ENCODE data around the gene CERCAM. TPM values are rescaled to one million over a fixed set of nuclear protein-coding genes. Genes with fewer than 3 reads are reported as not detected.

The CERCAM gene
- polyA plus RNA-seq, 3 donors = 1.5 to 2.5 (median 1.8) TPM

DNA sequence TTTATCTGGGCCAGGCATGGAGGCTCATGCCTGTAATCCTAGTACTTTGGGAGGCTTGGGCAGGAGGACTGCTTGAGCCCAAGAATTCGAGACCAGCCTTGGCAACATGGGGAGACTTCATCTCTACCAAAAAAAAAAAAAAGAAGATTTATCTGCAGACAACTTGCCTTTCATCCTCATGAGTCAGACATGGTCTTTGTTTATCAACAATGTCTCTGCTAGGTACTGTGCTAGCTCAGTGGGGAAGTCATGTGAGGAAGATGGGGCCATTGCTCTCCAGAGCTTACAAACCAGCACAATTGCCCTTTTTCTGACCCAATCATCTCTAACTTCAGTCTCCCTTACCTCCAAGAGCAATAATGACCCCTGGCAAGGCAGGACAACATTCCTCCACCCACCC, 47.9 kb upstream of the CERCAM start:
- H3K36me3 Mint-ChIP-seq = peaks cover 20 to 33% of the 10 kb centered on the region in 2 donors
- H3K4me3 ChIP-seq (replicated peaks in 1 of 3; ENCODE audit: low read depth in 2 of 3, low read length in 3 of 3) = no peak overlapping the region
- H3K27ac ChIP-seq (ENCODE audit: low read depth in 1 of 2, low read length in 2 of 2) = peak overlapping the region in 1 of 2 donors; percentile 99
- H3K4me1 Mint-ChIP-seq = peaks cover 30% of the 10 kb centered on the region
- H2AFZ ChIP-seq (ENCODE audit: insufficient read depth, low read depth, low read length, poor library complexity, severe bottlenecking) = no peak overlapping the region
- peaks cover 18% of the 10 kb centered on the region for H4K20me1 ChIP-seq (ENCODE audit: insufficient read depth, low read length)
- intact Hi-C loops (cut with micrococcal nuclease) = loop anchor here in 1 of 2 donors (5.0 to 10.0 kb wide), 3 partner anchors 48 to 95 kb away; partner anchors contain the start of genes COQ4, GOLGA2, ODF2 and SWI5
- no peak overlapping the region for H3K4me2 ChIP-seq (replicated peaks; ENCODE audit: extremely low read depth, low read length, poor library complexity, severe bottlenecking)
- H3K79me2 ChIP-seq (ENCODE audit: insufficient read depth, low read length) = peaks cover 57% of the 10 kb centered on the region
- peak overlapping the region; percentile 2 to 99 (median 97) for H3K27ac Mint-ChIP-seq
- peaks cover 9 to 28% of the 10 kb centered on the region in 2 donors for H3K36me3 ChIP-seq (replicated peaks in 1 of 2; ENCODE audit: control insufficient read depth in 1 of 2, insufficient read depth in 2 of 2, low read length in 2 of 2)
- DNase-seq = peak in 2 of 3 donors; percentile 2 to 36
- peaks cover 0 to 3% (median 0%) of the 10 kb centered on the region in 3 donors for H3K27me3 Mint-ChIP-seq (ENCODE audit: low read depth in 3 of 3)
- no peak overlapping the region for H3K4me3 Mint-ChIP-seq
- no peak overlapping the region for H3K9ac ChIP-seq (ENCODE audit: insufficient read depth, low read length, poor library complexity, severe bottlenecking)
- TF ChIP-seq, protein P1, sequence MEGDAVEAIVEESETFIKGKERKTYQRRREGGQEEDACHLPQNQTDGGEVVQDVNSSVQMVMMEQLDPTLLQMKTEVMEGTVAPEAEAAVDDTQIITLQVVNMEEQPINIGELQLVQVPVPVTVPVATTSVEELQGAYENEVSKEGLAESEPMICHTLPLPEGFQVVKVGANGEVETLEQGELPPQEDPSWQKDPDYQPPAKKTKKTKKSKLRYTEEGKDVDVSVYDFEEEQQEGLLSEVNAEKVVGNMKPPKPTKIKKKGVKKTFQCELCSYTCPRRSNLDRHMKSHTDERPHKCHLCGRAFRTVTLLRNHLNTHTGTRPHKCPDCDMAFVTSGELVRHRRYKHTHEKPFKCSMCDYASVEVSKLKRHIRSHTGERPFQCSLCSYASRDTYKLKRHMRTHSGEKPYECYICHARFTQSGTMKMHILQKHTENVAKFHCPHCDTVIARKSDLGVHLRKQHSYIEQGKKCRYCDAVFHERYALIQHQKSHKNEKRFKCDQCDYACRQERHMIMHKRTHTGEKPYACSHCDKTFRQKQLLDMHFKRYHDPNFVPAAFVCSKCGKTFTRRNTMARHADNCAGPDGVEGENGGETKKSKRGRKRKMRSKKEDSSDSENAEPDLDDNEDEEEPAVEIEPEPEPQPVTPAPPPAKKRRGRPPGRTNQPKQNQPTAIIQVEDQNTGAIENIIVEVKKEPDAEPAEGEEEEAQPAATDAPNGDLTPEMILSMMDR (IDR thresholded peaks at IDR 0.05) = no peak
- no peaks in the 10 kb centered on the region for H3K9me3 ChIP-seq (replicated peaks in 1 of 2; ENCODE audit: control insufficient read depth in 1 of 2, insufficient read depth in 1 of 2, low read length in 2 of 2)
- H3K4me1 ChIP-seq (ENCODE audit: control insufficient read depth in 1 of 2, insufficient read depth in 2 of 2, low read length in 2 of 2) = peaks cover 20 to 22% of the 10 kb centered on the region in 2 donors
- H3K27me3 ChIP-seq (ENCODE audit: control insufficient read depth in 2 of 2, insufficient read depth in 2 of 2, low read length in 2 of 2) = no peaks in the 10 kb centered on the region
- WGBS (ENCODE audit: insufficient coverage) = 100% methylated on average over 1 of the region's 1 CpG
- no peaks in the 10 kb centered on the region for H3K9me3 Mint-ChIP-seq

GRCh38 chr9:128374221-128374675, 46.4 kb upstream of the CERCAM start:
- H3K27ac Mint-ChIP-seq = peak overlapping the region in 4 of 7 donors; percentile 27 to 66 (median 38)
- Histone ChIP-seq H3K27me3 (ENCODE audit: control insufficient read depth in 2 of 2, insufficient read depth in 2 of 2, low read length in 2 of 2) (no peaks in the 10 kb centered on the region), H3K79me2 (ENCODE audit: insufficient read depth, low read length) (peaks cover 57% of the 10 kb centered on the region), H4K20me1 (ENCODE audit: insufficient read depth, low read length) (peaks cover 18% of the 10 kb centered on the region), H3K4me1 (ENCODE audit: control insufficient read depth in 1 of 2, insufficient read depth in 2 of 2, low read length in 2 of 2) (peaks cover 20 to 22% of the 10 kb centered on the region in 2 donors), H3K9me3 (replicated peaks in 1 of 2; ENCODE audit: control insufficient read depth in 1 of 2, insufficient read depth in 1 of 2, low read length in 2 of 2) (no peaks in the 10 kb centered on the region), H3K36me3 (replicated peaks in 1 of 2; ENCODE audit: control insufficient read depth in 1 of 2, insufficient read depth in 2 of 2, low read length in 2 of 2) (peaks cover 19 to 43% of the 10 kb centered on the region in 2 donors), H3K9ac (ENCODE audit: insufficient read depth, low read length, poor library complexity, severe bottlenecking) (no peak overlapping the region), H2AFZ (ENCODE audit: insufficient read depth, low read depth, low read length, poor library complexity, severe bottlenecking) (no peak overlapping the region), H3K27ac (ENCODE audit: low read depth in 1 of 2, low read length in 2 of 2) (peak overlapping the region in 1 of 2 donors; percentile 53), H3K4me3 (replicated peaks in 1 of 3; ENCODE audit: low read depth in 2 of 3, low read length in 3 of 3) (no peak overlapping the region), H3K4me2 (replicated peaks; ENCODE audit: extremely low read depth, low read length, poor library complexity, severe bottlenecking) (no peak overlapping the region)
- no peak for DNase-seq
- WGBS (ENCODE audit: insufficient coverage) = 100% methylated on average over 3 of the region's 9 CpGs
- peaks cover 30% of the 10 kb centered on the region for H3K4me1 Mint-ChIP-seq
- H3K4me3 Mint-ChIP-seq = no peak overlapping the region
- H3K9me3 Mint-ChIP-seq = no peaks in the 10 kb centered on the region
- TF ChIP-seq, protein P1 (IDR thresholded peaks at IDR 0.05) = no peak
- H3K27me3 Mint-ChIP-seq (ENCODE audit: low read depth in 3 of 3) = peaks cover 0 to 3% (median 0%) of the 10 kb centered on the region in 3 donors
- intact Hi-C loops (cut with micrococcal nuclease) = loop anchor here in 1 of 2 donors (5.0 to 10.0 kb wide), 3 partner anchors 49 to 97 kb away; partner anchors contain the start of genes COQ4, GOLGA2, ODF2 and SWI5
- peaks cover 31 to 47% of the 10 kb centered on the region in 2 donors for H3K36me3 Mint-ChIP-seq
